Measurements from ENCODE around the gene WDR45B. TPM values are rescaled to one million over a fixed set of nuclear protein-coding genes. Genes with fewer than 3 reads are reported as not detected.

Gene WDR45B
- total RNA-seq: 84.5 and 100 TPM in 2 replicates

GRCh38 chr17:82648165-82648668, at the start of gene WDR45B:
Gene WDR45B (minus strand): TSS chr17:82648444. CDS start chr17:82648340, 104 bp downstream.

Other genes with a start within 250 kb of the WDR45B start
- 5.5 and 13.2 TPM in 2 replicates for gene HEXD, start 230.1 kb downstream of the WDR45B start, total RNA-seq
- 21.9 and 28.2 TPM in 2 replicates for gene OGFOD3, start 229.9 kb downstream of the WDR45B start, total RNA-seq
- gene CYBC1, start 197.7 kb downstream of the WDR45B start, total RNA-seq: 37.6 and 54.3 TPM in 2 replicates
- 28.4 and 55.1 TPM in 2 replicates for gene NARF, start 189.7 kb downstream of the WDR45B start, total RNA-seq
- 47.2 and 64.7 TPM in 2 replicates for gene FOXK2, start 128.7 kb downstream of the WDR45B start, total RNA-seq
- gene RAB40B, start 50.3 kb upstream of the WDR45B start, total RNA-seq: 2.7 and 7.7 TPM in 2 replicates
- gene FN3KRP, start 68.3 kb upstream of the WDR45B start, total RNA-seq: 16.7 and 20.4 TPM in 2 replicates
- gene FN3K, start 87.2 kb upstream of the WDR45B start, total RNA-seq: 3.1 and 13.8 TPM in 2 replicates
- gene TBCD, start 103.6 kb upstream of the WDR45B start, total RNA-seq: 19.1 and 37.9 TPM in 2 replicates
- gene ZNF750, start 191.6 kb upstream of the WDR45B start, total RNA-seq: 10.6 and 32.6 TPM in 2 replicates

Data from nasal cavity respiratory epithelium epithelial cell of viscerocranial mucosa (primary cell).